Endometrial microvascular endothelial cells (primary cell): ENCODE data around the gene PILRA. TPM values are rescaled to one million over a fixed set of nuclear protein-coding genes. Genes with fewer than 3 reads are reported as not detected.
"Not testable (repeated sequence)": the region's sequence is repeated elsewhere in the genome, so short reads cannot be mapped to it uniquely, and the experiment has no call there.

Experiments used
- in situ Hi-C: cut with HindIII; loops from 2 replicates; pipeline ENCODE4 v1.10.0; 2017; ENCODE audit warnings: low sequenced_read_pairs, low pct_unique_long_range_greater_than_20kb; ENCODE audit errors: inconsistent ontology term
- total RNA-seq: library from RNA; depleted of rRNA; stranded (reverse); fragments of >200 nt; gene quantifications from one replicate; pipeline ENCODE4 v1.2.3, GENCODE V29; 2015; ENCODE audit errors: inconsistent ontology term

Gene PILRA
- total RNA-seq, 1 donor from 2014 or later = not detected

DNA sequence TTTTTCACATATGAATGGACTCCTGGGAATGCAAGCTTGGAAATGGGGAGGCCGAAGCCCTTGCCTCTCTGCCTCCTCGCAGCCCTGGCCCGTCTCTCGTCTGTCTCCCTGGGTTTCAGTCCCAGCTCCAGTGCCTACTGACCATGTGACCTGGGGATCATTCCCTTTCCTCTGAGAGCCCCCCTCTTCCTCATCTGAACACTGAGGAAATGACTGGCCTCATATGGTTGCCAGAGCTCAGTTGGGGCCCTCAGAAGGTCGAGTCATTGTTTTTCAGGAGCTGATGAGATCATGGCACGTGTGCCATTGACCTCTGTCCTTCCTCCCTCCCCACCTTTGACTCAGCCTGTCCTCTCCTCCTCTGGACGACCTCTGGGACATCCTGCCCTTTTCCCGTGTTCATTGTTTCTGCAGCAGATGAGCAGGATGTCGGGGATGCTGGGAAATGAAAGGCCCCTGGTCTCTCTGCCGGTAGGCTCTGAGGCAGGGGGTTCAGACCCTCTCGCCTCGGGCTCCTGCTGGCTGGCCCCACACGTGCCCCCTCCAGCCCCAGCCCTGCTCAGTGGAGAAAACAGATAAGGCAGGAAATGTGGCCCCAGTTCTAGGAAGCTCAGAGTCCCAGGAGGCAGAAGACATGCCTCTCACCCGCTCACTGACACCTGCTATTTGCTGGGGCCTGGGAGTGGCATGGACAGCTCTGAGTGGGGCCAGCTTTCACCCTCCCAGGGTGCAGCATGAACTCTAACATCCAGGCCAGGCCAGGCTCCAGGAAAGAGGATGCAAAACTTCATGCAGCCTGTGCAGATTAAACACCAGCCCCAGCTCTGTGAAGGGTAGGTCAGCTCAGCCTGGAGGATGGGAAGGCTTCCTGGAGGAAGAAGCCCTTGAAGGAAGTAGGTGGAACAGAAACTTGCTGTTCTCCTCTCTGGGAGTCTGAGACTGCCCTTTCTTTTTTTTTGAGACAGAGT lies 71.3 kb downstream of the PILRA start:
- in situ Hi-C loops = no loop called here

DNA sequence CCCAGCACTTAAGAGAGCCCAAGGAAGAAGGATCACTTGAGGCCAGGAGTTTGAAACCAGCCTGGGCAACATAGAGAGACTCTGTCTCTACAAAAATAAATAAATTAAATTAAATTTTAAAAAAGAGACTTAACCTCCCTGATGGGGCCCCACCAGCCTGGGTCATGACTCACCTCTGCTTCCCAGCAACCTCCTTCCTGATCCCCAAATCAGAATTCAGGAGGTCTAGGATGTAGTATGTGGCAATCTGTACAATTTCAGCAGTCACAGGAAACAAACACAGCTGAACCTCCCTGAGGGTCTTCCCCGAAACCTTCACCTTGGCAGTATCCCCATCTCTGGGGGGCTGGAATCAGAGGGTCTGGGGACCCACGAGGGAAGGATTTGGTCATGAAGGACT lies 72.8 kb downstream of the PILRA start:
- in situ Hi-C loops = no loop called here

DNA sequence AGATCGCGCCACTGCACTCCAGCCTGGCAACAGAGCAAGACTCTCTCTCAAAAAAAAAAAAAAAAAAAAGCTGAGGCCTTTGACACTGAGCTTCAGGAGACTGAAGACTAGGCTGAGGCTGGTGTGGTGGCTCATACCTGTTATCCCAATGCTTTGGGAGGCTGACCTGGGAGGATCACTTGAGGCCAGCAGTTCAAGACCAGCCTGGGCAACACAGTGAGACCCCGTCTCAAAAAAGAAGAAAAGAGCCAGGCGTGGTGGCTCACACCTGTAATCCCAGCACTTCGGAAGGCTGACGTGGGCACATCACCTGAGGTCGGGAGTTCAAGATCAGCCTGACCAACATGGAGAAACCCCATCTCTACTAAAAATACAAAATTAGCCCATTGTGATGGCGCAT lies 74.1 kb downstream of the PILRA start:
- in situ Hi-C loops = not testable (repeated sequence)

DNA sequence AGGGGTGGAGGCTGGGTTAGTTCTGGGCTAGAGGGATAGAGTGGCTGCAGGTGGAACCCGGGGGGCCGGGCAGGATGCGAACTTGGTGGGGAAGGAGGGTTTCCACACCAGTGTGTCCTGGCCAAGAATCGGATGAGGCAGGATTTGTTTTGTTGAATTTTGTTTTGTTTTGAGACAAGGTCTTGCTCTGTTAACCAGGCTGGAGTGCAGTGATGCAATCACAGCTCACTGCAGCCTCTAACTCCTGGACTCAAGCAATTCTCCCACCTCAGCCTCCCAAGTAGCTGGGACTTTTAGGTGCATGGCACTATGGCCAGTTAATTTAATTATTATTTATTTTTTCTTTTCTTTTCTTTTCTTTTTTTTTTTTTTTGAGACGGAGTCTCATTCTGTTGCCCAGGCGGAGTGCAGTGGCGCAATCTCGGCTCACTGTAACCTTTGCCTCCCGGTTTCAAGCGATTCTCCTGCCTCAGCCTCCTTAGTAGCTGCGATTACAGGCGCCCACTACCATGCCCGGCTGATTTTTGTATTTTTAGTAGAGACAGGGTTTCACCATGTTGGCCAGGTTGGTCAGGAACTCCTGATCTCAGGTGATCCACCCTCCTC lies 76.0 kb downstream of the PILRA start:
- in situ Hi-C loops = no loop called here

Other genes with a start within 250 kb of the PILRA start
- gene MBLAC1, start 246.5 kb upstream of the PILRA start, total RNA-seq = 5.1 TPM
- gene LAMTOR4, start 224.6 kb upstream of the PILRA start, total RNA-seq = 170 TPM
- gene TRAPPC14, start 214.8 kb upstream of the PILRA start, total RNA-seq = 8.5 TPM
- 4.2 TPM for gene GAL3ST4, start 204.9 kb upstream of the PILRA start, total RNA-seq
- gene GPC2, start 196.1 kb upstream of the PILRA start, total RNA-seq = 0.09 TPM
- gene STAG3, start 195.6 kb upstream of the PILRA start, total RNA-seq = not detected
- gene PVRIG, start 153.5 kb upstream of the PILRA start, total RNA-seq = not detected
- not detected for gene SPDYE3, start 65.8 kb upstream of the PILRA start, total RNA-seq
- 20.9 TPM for gene PILRB, start 15.4 kb upstream of the PILRA start, total RNA-seq
- gene ZCWPW1, start 55.2 kb downstream of the PILRA start, total RNA-seq = 0.09 TPM
- 45.5 TPM for gene MEPCE, start 56.3 kb downstream of the PILRA start, total RNA-seq
- gene PPP1R35, start 63.0 kb downstream of the PILRA start, total RNA-seq = 34.7 TPM
- gene SPACDR, start 90.8 kb downstream of the PILRA start, total RNA-seq = 8.5 TPM
- gene TSC22D4, start 105.7 kb downstream of the PILRA start, total RNA-seq = 60.7 TPM
- 2.0 TPM for gene NYAP1, start 110.4 kb downstream of the PILRA start, total RNA-seq
- gene AGFG2, start 165.7 kb downstream of the PILRA start, total RNA-seq = 57.6 TPM
- gene SAP25, start 200.4 kb downstream of the PILRA start, total RNA-seq = 0.19 TPM
- gene LRCH4, start 212.6 kb downstream of the PILRA start, total RNA-seq = 45.3 TPM
- gene FBXO24, start 212.8 kb downstream of the PILRA start, total RNA-seq = 1.8 TPM
- not detected for gene PCOLCE, start 228.9 kb downstream of the PILRA start, total RNA-seq
- gene MOSPD3, start 239.1 kb downstream of the PILRA start, total RNA-seq = 17.6 TPM